OCI-LY3 (cell line): ENCODE results near the gene CLCN1.

Experiments
- CTCF ChIP-seq: fragments of 200-600, 300-600 bp; sonication (generic); IDR thresholded peaks from 2 replicates; pipeline ENCODE4 v1.5.1; 2014; ENCODE audit warnings: antibody characterized with exemption, low read length, low read depth
- EZH2phosphoT487 ChIP-seq: fragments of 200-600 bp; shearing (Covaris generic); IDR thresholded peaks from 2 replicates; pipeline ENCODE4 v1.6.1; 2018; ENCODE audit warnings: antibody characterized with exemption, mixed run types, low read depth

- TF ChIP-seq CTCF (peak; percentile 14; the same call in 1 of the 2 replicates), EZH2phosphoT487 (no peak)
Measured at GRCh38 chr7:143387156-143387975, 71.5 kb downstream of the CLCN1 start.
